Fibroblast of villous mesenchyme (primary cell): ENCODE results near the gene COL2A1. TPM values are rescaled to one million over a fixed set of nuclear protein-coding genes. Genes with fewer than 3 reads are reported as not detected.

ENCODE experiments used
- DNase-seq: peaks from one replicate; pipeline ENCODE4 v3.0.0-alpha.2; 2010; ENCODE audit warnings: low read depth
- H3K4me3 ChIP-seq: 2 replicates; pipeline ENCODE4 v1.5.1; 2011; ENCODE audit warnings: low read depth, mild to moderate bottlenecking, low read length
- total RNA-seq: library from RNA; depleted of rRNA; stranded (reverse); fragments of >200 nt; gene quantifications from 2 replicates; pipeline ENCODE4 v1.2.3, GENCODE V29; 2012
- TF ChIP-seq, protein P1 (sequence below): IDR thresholded peaks from 2 replicates; pipeline ENCODE4 v1.5.1; 2012; ENCODE audit warnings: low read depth, mild to moderate bottlenecking, low read length; ENCODE audit not compliant: insufficient read depth

COL2A1 gene
- total RNA-seq, 1 donor = under 0.01 TPM

DNA sequence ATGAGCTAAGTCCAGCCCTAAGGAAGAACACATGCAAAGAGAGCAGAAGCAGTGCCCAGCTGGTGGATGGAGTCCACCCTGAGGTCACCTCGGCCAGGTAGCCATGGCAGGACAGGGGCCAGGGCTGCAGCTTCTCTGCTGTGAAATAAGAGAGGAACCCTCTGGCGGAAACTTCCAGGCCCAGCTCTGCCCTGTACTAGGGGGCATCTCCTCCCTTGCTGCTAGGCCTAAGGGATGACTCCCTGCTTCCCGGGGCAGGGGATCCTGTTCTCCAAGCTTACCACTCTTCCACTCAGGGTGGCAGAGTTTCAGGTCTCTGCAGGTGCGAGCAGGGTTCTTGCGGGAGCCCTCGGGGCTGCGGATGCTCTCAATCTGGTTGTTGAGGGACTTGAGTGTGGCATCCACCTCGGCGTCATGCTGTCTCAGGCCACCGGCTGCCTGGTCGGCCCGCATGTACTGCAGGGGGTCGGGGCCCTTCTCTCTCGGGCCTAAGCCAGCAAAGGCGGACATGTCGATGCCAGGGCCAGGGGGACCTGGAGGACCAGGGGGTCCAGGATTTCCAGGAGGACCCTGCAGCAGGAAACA, 29.1 kb downstream of the COL2A1 start:
- TF ChIP-seq, protein P1, sequence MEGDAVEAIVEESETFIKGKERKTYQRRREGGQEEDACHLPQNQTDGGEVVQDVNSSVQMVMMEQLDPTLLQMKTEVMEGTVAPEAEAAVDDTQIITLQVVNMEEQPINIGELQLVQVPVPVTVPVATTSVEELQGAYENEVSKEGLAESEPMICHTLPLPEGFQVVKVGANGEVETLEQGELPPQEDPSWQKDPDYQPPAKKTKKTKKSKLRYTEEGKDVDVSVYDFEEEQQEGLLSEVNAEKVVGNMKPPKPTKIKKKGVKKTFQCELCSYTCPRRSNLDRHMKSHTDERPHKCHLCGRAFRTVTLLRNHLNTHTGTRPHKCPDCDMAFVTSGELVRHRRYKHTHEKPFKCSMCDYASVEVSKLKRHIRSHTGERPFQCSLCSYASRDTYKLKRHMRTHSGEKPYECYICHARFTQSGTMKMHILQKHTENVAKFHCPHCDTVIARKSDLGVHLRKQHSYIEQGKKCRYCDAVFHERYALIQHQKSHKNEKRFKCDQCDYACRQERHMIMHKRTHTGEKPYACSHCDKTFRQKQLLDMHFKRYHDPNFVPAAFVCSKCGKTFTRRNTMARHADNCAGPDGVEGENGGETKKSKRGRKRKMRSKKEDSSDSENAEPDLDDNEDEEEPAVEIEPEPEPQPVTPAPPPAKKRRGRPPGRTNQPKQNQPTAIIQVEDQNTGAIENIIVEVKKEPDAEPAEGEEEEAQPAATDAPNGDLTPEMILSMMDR = no peak
- H3K4me3 ChIP-seq = no peak overlapping the region
- no peak for DNase-seq

DNA sequence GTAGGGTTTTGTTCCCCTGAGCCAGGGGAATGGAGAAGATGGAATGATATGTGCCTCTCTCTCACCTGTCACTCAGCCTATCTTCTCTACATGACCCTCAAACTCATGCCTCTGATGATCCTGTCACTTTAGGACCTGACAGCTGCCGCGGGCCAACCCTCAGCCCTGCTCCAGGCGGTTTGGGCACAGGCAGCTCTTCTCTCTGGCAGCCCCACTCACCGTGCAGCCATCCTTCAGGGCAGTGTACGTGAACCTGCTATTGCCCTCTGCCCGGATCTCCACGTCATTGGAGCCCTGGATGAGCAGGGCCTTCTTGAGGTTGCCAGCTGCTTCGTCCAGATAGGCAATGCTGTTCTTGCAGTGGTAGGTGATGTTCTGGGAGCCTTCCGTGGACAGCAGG, 30.4 kb downstream of the COL2A1 start:
- DNase-seq = no peak
- no peak overlapping the region for H3K4me3 ChIP-seq
- TF ChIP-seq, protein P1 = no peak

DNA sequence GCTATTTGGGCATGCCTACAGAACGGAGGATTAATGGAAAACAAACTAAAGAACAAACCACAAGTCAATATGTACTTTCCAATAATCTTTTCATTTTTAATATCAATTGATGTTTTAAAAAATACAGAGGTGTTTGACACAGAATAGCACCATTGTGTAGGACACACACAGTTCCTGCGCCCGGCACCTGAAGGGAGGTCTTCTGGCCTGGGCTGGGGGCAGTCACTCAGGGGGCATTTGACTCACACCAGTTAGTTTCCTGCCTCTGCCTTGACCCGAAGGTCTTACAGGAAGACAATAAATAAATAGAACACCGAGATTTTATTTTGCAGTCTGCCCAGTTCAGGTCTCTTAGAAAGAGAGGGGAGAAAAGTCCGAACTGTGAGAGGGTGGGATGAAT, 31.4 kb downstream of the COL2A1 start:
- H3K4me3 ChIP-seq = no peak overlapping the region
- DNase-seq = no peak
- TF ChIP-seq, protein P1 = no peak

DNA sequence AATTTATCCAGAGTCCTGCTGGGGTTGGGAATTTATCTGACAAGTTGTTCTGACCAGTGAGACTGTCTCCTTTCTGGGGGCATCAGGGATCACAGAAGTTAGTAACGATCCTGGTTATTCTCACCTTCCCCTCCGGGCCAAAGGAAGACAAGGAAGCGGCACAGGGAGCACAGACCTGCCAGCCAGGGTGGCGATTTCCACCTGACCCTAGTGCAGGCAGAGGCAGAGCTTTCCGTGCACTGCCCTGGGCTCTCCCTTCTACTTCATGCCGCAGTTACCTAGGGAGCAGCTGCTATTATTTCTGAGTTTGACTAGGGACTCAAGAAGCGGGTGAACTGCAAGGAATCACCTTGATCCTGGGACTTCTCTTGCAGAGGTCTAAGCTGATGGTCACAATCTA, 33.4 kb downstream of the COL2A1 start:
- no peak for DNase-seq
- TF ChIP-seq, protein P1 = no peak
- H3K4me3 ChIP-seq = no peak overlapping the region

DNA sequence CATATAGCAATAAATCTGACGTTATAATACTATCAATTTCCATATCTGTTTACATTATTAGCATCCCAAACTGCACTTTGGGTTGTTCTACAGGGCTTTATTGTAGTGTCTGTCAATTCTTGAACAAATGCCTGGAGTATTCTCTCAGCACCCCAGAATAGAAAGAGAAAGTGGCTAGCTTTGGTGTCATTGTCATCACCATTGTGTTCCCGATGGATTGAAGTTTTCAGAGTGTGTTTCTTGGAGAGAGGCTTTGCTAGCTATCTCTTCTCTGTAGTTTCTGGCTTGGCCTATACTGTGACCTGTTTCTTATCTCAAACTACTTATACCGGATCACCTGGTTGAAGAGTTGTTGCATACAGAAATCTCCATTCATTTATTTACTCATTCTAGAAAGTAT, 34.4 kb downstream of the COL2A1 start:
- no peak overlapping the region for H3K4me3 ChIP-seq
- no peak for DNase-seq
- TF ChIP-seq, protein P1 = no peak

DNA sequence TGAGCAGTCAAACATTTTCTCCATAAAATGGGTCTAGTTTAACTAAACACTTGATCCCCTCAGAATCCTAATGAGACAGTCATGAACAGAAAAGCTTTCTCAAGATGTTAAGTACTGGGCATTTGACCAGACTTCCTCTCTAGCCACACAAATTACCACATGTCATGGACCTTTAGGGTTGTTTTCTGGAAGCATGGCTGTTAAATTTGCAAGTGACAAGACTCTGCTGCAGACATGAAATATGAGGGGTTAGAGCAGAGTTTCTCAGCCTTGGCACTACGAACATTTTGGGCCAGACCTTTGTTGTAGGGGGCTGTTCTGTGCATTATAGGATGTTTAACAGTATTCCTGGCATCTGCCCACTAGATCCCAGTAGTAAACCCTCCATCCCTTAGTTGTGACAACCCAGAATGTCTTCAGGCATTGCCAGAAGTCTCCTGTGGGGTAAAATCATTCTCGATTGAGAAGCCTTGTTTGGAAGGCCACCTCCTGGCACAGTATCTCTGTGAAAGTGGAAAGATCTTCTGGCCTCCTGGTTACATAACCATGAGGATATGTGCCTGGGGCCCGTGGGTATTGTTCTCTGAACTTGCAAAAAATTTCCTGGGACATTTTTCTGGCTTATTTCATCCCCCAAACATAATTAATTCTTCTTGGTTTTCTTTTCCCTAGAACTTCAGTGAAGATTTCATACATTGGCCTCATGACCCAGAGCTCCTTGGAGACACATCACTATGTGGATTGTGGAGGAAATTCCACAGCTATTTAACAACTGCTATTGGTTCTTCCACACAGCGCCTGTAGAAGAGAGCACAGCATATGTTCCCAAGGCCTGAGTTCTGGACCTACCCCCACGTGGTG, 36.6 kb downstream of the COL2A1 start:
- TF ChIP-seq, protein P1 = no peak
- no peak overlapping the region for H3K4me3 ChIP-seq
- DNase-seq = peak; percentile 48
